NT2/D1 (cell line): ENCODE measurements around the gene RASA1.

Experiments used
- DNase-seq: peaks from one replicate; pipeline ENCODE4 v3.0.0-alpha.2; 2011; ENCODE audit warnings: low read depth, low spot score
- H3K27me3 ChIP-seq: 2 replicates; pipeline ENCODE4 v1.6.0; 2011; ENCODE audit warnings: mild to moderate bottlenecking; ENCODE audit not compliant: insufficient read length, insufficient read depth
- H3K36me3 ChIP-seq: 2 replicates; pipeline ENCODE4 v1.6.1; 2011; ENCODE audit warnings: mild to moderate bottlenecking, low read length, mixed read lengths; ENCODE audit not compliant: insufficient read depth, insufficient read length
- H3K4me1 ChIP-seq: 2 replicates; pipeline ENCODE4 v1.5.1; 2011; ENCODE audit not compliant: insufficient read depth, insufficient read length
- H3K4me3 ChIP-seq: 2 replicates; pipeline ENCODE4 v1.5.1; 2011; ENCODE audit warnings: low read depth; ENCODE audit not compliant: insufficient read length
- H3K9ac ChIP-seq: 2 replicates; pipeline ENCODE4 v1.6.0; 2011; ENCODE audit warnings: low read depth; ENCODE audit not compliant: insufficient read length
- H3K9me3 ChIP-seq: 2 replicates; pipeline ENCODE4 v1.5.1; 2011; ENCODE audit warnings: mild to moderate bottlenecking, low read length; ENCODE audit not compliant: insufficient read depth
- SUZ12 ChIP-seq: IDR thresholded peaks from 2 replicates; pipeline ENCODE4 v1.6.1; 2011; ENCODE audit not compliant: insufficient read length, insufficient read depth; ENCODE audit errors: extremely low read depth
- YY1 ChIP-seq: IDR thresholded peaks from 2 replicates; pipeline ENCODE4 v1.6.1; 2011; ENCODE audit not compliant: insufficient read length, insufficient read depth
- ZNF274 ChIP-seq: IDR thresholded peaks from 2 replicates; pipeline ENCODE4 v1.6.1; 2011; ENCODE audit warnings: mild to moderate bottlenecking, low read depth, low read length

The RASA1 gene

GRCh38 chr5:87398981-87399614 lies 131.4 kb downstream of the RASA1 start:
- no peak for TF ChIP-seq YY1
- no peak for TF ChIP-seq SUZ12
- no peak for TF ChIP-seq ZNF274
- Histone ChIP-seq H3K4me1 (no peaks in the 10 kb centered on the region), H3K9ac (no peak overlapping the region), H3K9me3 (no peaks in the 10 kb centered on the region), H3K4me3 (no peak overlapping the region), H3K27me3 (no peaks in the 10 kb centered on the region), H3K36me3 (peaks cover 82% of the 10 kb centered on the region)
- DNase-seq: no peak

GRCh38 chr5:87399720-87400119 lies 132.0 kb downstream of the RASA1 start:
- no peak overlapping the region for H3K4me3 ChIP-seq
- H3K27me3 ChIP-seq: no peaks in the 10 kb centered on the region
- H3K9me3 ChIP-seq: no peaks in the 10 kb centered on the region
- TF ChIP-seq ZNF274: no peak
- no peak for TF ChIP-seq YY1
- no peak for TF ChIP-seq SUZ12
- no peak overlapping the region for H3K9ac ChIP-seq
- peaks cover 80% of the 10 kb centered on the region for H3K36me3 ChIP-seq
- H3K4me1 ChIP-seq: no peaks in the 10 kb centered on the region
- no peak for DNase-seq

- peaks cover 75% of the 10 kb centered on the region for H3K36me3 ChIP-seq
- no peaks in the 10 kb centered on the region for H3K4me1 ChIP-seq
- H3K9ac ChIP-seq: no peak overlapping the region
- H3K9me3 ChIP-seq: no peaks in the 10 kb centered on the region
- H3K4me3 ChIP-seq: no peak overlapping the region
- TF ChIP-seq ZNF274: no peak
- no peak for TF ChIP-seq SUZ12
- no peak for TF ChIP-seq YY1
- H3K27me3 ChIP-seq: no peaks in the 10 kb centered on the region
- DNase-seq: no peak
These were observed 132.7 kb downstream of the RASA1 start for GRCh38 chr5:87400305-87400899.

GRCh38 chr5:87401626-87402025 lies 133.9 kb downstream of the RASA1 start:
- no peaks in the 10 kb centered on the region for H3K27me3 ChIP-seq
- H3K9ac ChIP-seq: no peak overlapping the region
- no peak for DNase-seq
- peaks cover 76% of the 10 kb centered on the region for H3K36me3 ChIP-seq
- H3K4me1 ChIP-seq: no peaks in the 10 kb centered on the region
- H3K9me3 ChIP-seq: no peaks in the 10 kb centered on the region
- TF ChIP-seq SUZ12: no peak
- no peak for TF ChIP-seq YY1
- no peak for TF ChIP-seq ZNF274
- no peak overlapping the region for H3K4me3 ChIP-seq

GRCh38 chr5:87403409-87403808 lies 135.7 kb downstream of the RASA1 start:
- H3K4me1 ChIP-seq: no peaks in the 10 kb centered on the region
- no peaks in the 10 kb centered on the region for H3K9me3 ChIP-seq
- H3K4me3 ChIP-seq: no peak overlapping the region
- H3K9ac ChIP-seq: no peak overlapping the region
- TF ChIP-seq SUZ12 (no peak), YY1 (no peak), ZNF274 (no peak)
- no peaks in the 10 kb centered on the region for H3K27me3 ChIP-seq
- no peak for DNase-seq
- H3K36me3 ChIP-seq: peaks cover 78% of the 10 kb centered on the region

- peaks cover 79% of the 10 kb centered on the region for H3K36me3 ChIP-seq
- no peaks in the 10 kb centered on the region for H3K4me1 ChIP-seq
- no peak overlapping the region for H3K9ac ChIP-seq
- no peaks in the 10 kb centered on the region for H3K9me3 ChIP-seq
- no peak overlapping the region for H3K4me3 ChIP-seq
- TF ChIP-seq ZNF274 (no peak), SUZ12 (no peak), YY1 (no peak)
- no peaks in the 10 kb centered on the region for H3K27me3 ChIP-seq
- no peak for DNase-seq
These were observed 136.2 kb downstream of the RASA1 start for GRCh38 chr5:87403899-87404298.

- Histone ChIP-seq H3K36me3 (peaks cover 79% of the 10 kb centered on the region), H3K4me1 (no peaks in the 10 kb centered on the region), H3K9ac (no peak overlapping the region), H3K9me3 (no peaks in the 10 kb centered on the region), H3K27me3 (no peaks in the 10 kb centered on the region), H3K4me3 (no peak overlapping the region)
- DNase-seq: no peak
- TF ChIP-seq YY1 (no peak), ZNF274 (no peak), SUZ12 (no peak)
These were observed 136.7 kb downstream of the RASA1 start for GRCh38 chr5:87404359-87404758.
